ENCODE results near the gene C15orf39. TPM values are rescaled to one million over a fixed set of nuclear protein-coding genes. Genes with fewer than 3 reads are reported as not detected.
A peak's percentile ranks its signal among the peaks of the same experiment; 100 is the strongest.

Gene C15orf39
- total and polyA plus RNA-seq, 2 of the 13 experiments (the other 11 are each of a cell fraction or from before 2014, with no cell fraction given) = 6.2 to 13.5 TPM

- TF ChIP-seq PAF1 (CRISPR knock-in tag; IDR thresholded peaks at IDR 0.05) (no peak), HDAC1 (CRISPR knock-in tag; IDR thresholded peaks at IDR 0.05) (0 out of 2 replicates have a peak, but pooled peaks have one; percentile 31), AGO2 (optimal IDR thresholded peaks at IDR 0.05; ENCODE audit: low read depth, low read length) (no peak), HDAC2 (CRISPR knock-in tag; IDR thresholded peaks at IDR 0.05) (peak; percentile 40; the same call in 1 of the 2 replicates), CHD4 (IDR thresholded peaks at IDR 0.05; ENCODE audit: borderline replicate concordance, low read length) (no peak), ARID5B (CRISPR knock-in tag; IDR thresholded peaks at IDR 0.05) (peak; percentile 31), POGZ (CRISPR knock-in tag; IDR thresholded peaks at IDR 0.05) (no peak), PAX8 (CRISPR knock-in tag; IDR thresholded peaks at IDR 0.05; ENCODE audit: borderline replicate concordance) (no peak), ZNF674 (CRISPR knock-in tag; IDR thresholded peaks at IDR 0.05; ENCODE audit: low read depth) (no peak), CCDC6 (CRISPR knock-in tag; IDR thresholded peaks at IDR 0.05) (no peak), RBFOX2 (IDR thresholded peaks at IDR 0.05; ENCODE audit: low read depth, low read length) (no peak), SAP130 (CRISPR knock-in tag; IDR thresholded peaks at IDR 0.05; ENCODE audit: low read depth) (peak; percentile 25; the same call in 1 of the 2 replicates), ZNF761 (CRISPR knock-in tag; conservative IDR thresholded peaks at IDR 0.05) (no peak), RFXAP (CRISPR knock-in tag; IDR thresholded peaks at IDR 0.05; ENCODE audit: borderline replicate concordance) (no peak), ZNF614 (CRISPR knock-in tag; IDR thresholded peaks at IDR 0.05; ENCODE audit: borderline replicate concordance) (no peak)
Measured at GRCh38 chr15:75181780-75182179, 19.9 kb upstream of the C15orf39 start (continued).

All from HepG2 (cell line).